ENCODE results near the gene CYP24A1.

DNA sequence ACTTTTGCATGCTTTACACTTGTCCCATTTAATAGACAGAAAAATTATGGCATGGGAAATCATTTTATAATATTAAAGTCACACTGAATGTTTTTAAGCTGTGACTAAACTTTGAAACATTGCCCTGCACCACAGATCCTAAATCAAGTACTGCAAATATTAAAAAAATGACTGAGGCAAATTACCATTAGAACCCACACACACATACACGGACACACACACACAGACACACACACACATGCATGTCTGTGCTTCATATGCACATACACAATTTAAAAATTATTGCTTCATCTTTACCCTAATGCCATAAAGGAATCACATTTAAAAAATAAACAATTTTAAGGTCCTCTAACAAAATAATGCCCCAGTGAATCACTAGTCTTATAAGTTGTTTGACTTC is 19.9 kb downstream of the CYP24A1 start:
- TF ChIP-seq CTCF (IDR thresholded peaks at IDR 0.05) = no peak
- no peak for TF ChIP-seq POLR2A (IDR thresholded peaks at IDR 0.05)

Data from suprapubic skin (tissue), 3 donors.